SK-N-MC (cell line): ENCODE results near the gene CCT5.
A peak's percentile ranks its signal among the peaks of the same experiment; 100 is the strongest.

Source experiments
- DNase-seq: peaks from one replicate; pipeline ENCODE4 v3.0.0-alpha.2; 2011; ENCODE audit warnings: low read depth, low spot score
- H3K27ac ChIP-seq: fragments of 200-600 bp; sonication (generic); 2 replicates; pipeline ENCODE4 v1.5.1; 2016; ENCODE audit warnings: mixed run types
- H3K36me3 ChIP-seq: fragments of 200-600 bp; sonication (generic); 2 replicates; pipeline ENCODE4 v1.6.1; 2017; ENCODE audit warnings: antibody characterized with exemption, low read length, mixed read lengths; ENCODE audit not compliant: insufficient read depth
- H3K4me3 ChIP-seq: fragments of 200-600 bp; sonication (generic); 2 replicates; pipeline ENCODE4 v1.5.1; 2016
- H3K9ac ChIP-seq: fragments of 200-600 bp; sonication (generic); 2 replicates; pipeline ENCODE4 v1.8.0; 2017; ENCODE audit warnings: mixed run types, mixed read lengths; ENCODE audit not compliant: insufficient read length
- H3K9me3 ChIP-seq: fragments of 200-600 bp; sonication (generic); 2 replicates; pipeline ENCODE4 v1.6.1; 2017; ENCODE audit warnings: low read depth, mild to moderate bottlenecking, antibody characterized with exemption, low read length, moderate library complexity, mixed read lengths
- EZH2 ChIP-seq: fragments of 200-600 bp; sonication (generic); IDR thresholded peaks from one replicate; pipeline ENCODE4 v1.6.1; 2017; ENCODE audit warnings: antibody characterized with exemption
- FOXP2 ChIP-seq: optimal IDR thresholded peaks from 2 replicates; pipeline ENCODE3; 2011; ENCODE audit warnings: mild to moderate bottlenecking, moderate library complexity; ENCODE audit not compliant: insufficient read depth; ENCODE audit errors: extremely low read length, control extremely low read depth
- POLR2AphosphoS5 ChIP-seq: IDR thresholded peaks from 2 replicates; pipeline ENCODE4 v1.6.1; 2012; ENCODE audit warnings: mild to moderate bottlenecking, low read depth, low read length, borderline replicate concordance

The CCT5 gene

DNA sequence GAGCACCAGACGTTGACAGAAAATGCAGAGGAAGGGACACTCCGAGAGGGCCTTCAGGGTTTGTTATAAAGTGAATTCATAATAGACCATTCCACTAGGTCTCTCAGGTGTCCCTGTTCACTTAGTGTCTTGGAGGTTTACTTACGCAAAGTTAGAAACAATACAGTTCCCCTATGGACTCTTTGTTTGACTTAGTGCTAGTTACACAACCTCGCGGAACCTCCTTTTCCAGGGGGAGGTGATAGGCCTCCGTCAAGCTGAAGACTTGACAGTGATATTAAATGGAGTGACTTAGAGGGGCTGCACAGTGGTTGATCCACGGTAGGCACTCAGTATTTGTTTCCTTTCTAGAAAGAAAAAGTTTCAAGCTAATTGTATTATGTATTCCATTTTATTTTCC is 1.3 kb downstream of the CCT5 start:
- no peaks in the 10 kb centered on the region for H3K9me3 ChIP-seq
- H3K27ac ChIP-seq, result peak overlapping the region; percentile 100
- no peak for TF ChIP-seq FOXP2
- TF ChIP-seq POLR2AphosphoS5, result no peak
- no peak for TF ChIP-seq EZH2
- H3K4me3 ChIP-seq, result peak overlapping the region; percentile 95
- peaks cover 60% of the 10 kb centered on the region for H3K36me3 ChIP-seq
- DNase-seq, result no peak
- H3K9ac ChIP-seq, result peak overlapping the region; percentile 97

DNA sequence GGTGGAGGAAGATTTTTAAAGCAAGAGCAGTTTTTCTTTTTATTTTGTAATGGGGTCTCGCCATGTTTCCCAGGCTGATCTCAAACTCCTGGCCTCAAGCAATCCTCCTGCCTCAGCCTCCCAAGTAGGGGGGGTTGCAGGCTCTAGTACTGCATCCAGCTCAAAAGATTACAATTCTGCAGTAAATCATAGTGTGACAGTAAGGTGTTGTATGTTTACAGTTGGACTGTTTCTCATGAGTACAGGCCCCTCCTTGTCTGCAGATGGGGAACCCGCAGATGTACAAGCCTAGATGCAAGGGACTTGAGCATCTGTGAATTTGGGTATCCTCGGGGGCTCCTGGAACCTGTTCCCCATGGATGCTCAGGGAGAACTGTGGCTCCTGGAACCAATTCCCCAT is 3.3 kb downstream of the CCT5 start:
- no peak for TF ChIP-seq EZH2
- TF ChIP-seq POLR2AphosphoS5, result no peak
- TF ChIP-seq FOXP2, result no peak
- peaks cover 75% of the 10 kb centered on the region for H3K36me3 ChIP-seq
- H3K9ac ChIP-seq, result no peak overlapping the region
- H3K9me3 ChIP-seq, result no peaks in the 10 kb centered on the region
- DNase-seq, result no peak
- no peak overlapping the region for H3K27ac ChIP-seq
- H3K4me3 ChIP-seq, result no peak overlapping the region

DNA sequence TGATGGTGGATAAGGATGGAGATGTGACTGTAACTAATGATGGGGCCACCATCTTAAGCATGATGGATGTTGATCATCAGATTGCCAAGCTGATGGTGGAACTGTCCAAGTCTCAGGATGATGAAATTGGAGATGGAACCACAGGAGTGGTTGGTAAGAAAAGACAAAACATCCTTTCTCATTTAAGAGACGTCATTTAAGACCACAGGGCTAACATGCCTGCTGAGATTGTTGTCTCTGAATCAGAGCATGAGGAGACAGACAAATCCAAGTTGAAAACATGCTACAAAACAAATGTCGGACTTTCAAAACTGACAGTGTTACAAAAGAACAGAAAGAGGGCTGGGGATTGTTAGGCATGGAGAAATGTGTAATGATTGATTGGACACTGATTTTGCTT is 4.6 kb downstream of the CCT5 start:
- Histone ChIP-seq H3K36me3 (peaks cover 88% of the 10 kb centered on the region), H3K27ac (no peak overlapping the region), H3K4me3 (no peak overlapping the region), H3K9me3 (no peaks in the 10 kb centered on the region), H3K9ac (no peak overlapping the region)
- no peak for DNase-seq
- TF ChIP-seq FOXP2 (no peak), EZH2 (no peak), POLR2AphosphoS5 (no peak)

DNA sequence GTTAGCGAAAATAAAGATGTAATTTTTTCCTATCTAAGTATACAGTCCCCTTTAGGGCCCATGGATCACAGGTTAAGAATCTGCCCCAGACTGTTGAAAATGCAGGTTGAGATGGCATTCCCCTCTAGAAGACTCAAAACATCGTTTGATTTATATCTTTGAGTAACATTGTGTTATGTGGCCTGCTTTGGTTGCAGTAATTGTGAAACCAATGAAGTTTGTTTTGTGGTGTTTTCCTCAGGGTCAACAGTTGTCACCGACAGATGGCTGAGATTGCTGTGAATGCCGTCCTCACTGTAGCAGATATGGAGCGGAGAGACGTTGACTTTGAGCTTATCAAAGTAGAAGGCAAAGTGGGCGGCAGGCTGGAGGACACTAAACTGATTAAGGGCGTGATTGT is 7.8 kb downstream of the CCT5 start:
- Histone ChIP-seq H3K4me3 (no peak overlapping the region), H3K9me3 (no peaks in the 10 kb centered on the region), H3K27ac (no peak overlapping the region), H3K36me3 (peaks cover 100% of the 10 kb centered on the region), H3K9ac (no peak overlapping the region)
- TF ChIP-seq FOXP2, result no peak
- TF ChIP-seq POLR2AphosphoS5, result no peak
- TF ChIP-seq EZH2, result no peak
- no peak for DNase-seq

DNA sequence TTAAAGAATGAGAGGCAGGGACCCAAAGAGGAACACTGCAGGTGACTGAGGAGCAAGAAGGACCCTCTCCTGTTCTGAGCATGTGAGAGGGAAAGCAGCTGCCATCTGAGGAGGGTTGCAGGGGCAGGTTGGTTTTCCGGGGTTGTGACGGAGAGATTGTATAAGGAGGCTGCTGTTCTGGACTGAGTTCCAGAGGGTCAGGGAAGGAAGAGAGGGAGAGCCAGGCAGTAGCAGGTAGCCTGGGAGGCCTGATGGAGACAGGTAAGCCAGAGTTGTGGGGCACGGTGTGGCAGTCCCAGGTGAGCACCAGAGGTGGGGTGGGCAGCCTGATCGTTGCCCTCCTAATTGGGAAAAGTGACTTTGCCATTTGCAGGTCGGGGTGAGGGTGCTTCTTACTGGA is 9.8 kb downstream of the CCT5 start:
- no peak overlapping the region for H3K9ac ChIP-seq
- peaks cover 100% of the 10 kb centered on the region for H3K36me3 ChIP-seq
- DNase-seq, result no peak
- H3K9me3 ChIP-seq, result no peaks in the 10 kb centered on the region
- no peak overlapping the region for H3K27ac ChIP-seq
- TF ChIP-seq FOXP2 (no peak), EZH2 (no peak), POLR2AphosphoS5 (no peak)
- H3K4me3 ChIP-seq, result no peak overlapping the region

DNA sequence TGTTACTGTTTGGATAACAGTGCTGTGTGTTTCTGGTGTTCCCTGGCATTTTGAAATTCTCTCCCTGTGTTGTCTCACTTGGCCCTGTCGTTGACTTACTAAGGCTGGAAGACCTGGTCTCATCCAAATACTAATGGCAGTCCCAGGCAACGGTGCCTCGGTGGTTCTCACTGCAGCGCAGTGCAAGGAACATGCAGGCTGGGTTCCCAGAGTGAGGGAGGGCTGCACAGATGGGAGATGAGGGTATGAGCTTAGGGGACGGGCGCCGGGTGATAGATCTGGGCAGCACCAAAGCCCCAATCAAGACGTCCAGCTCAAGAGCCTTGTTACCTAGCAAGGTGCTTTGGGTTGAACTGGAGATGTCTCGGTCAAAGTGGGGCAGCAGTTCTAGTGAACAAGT is 11.0 kb downstream of the CCT5 start:
- H3K9ac ChIP-seq, result no peak overlapping the region
- DNase-seq, result no peak
- H3K36me3 ChIP-seq, result peaks cover 100% of the 10 kb centered on the region
- no peak for TF ChIP-seq POLR2AphosphoS5
- no peak for TF ChIP-seq FOXP2
- no peak for TF ChIP-seq EZH2
- no peaks in the 10 kb centered on the region for H3K9me3 ChIP-seq
- H3K27ac ChIP-seq, result no peak overlapping the region
- H3K4me3 ChIP-seq, result no peak overlapping the region

DNA sequence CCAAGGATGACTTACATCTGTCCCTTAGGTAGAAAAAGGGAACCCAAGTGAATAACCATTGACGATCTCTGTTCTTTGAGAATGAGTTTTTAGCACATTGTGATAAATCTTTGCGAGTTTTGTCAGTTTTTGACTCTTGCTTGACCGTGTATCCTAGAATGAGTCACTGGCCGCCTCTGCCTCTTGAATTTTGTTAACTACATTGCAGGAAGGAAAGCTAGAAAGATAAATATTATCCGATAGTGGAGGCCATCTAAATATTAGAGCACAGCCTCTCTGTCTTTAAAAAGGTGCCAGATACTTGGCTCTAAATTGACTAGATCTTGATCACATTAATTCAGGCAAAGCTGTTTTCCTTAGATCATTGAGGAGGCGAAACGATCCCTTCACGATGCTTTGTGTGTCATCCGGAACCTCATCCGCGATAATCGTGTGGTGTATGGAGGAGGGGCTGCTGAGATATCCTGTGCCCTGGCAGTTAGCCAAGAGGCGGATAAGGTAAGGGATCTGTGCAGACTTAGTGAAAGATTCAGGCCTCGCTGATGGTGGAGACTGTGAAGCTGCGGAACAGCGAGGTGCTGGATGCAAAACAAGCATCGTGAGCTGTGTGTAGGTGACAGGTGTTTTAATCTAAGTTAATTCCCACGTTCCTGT is 12.2 kb downstream of the CCT5 start:
- Histone ChIP-seq H3K9me3 (no peaks in the 10 kb centered on the region), H3K9ac (no peak overlapping the region), H3K36me3 (peaks cover 92% of the 10 kb centered on the region), H3K4me3 (no peak overlapping the region), H3K27ac (no peak overlapping the region; the same call in 1 of the 2 replicates)
- no peak for DNase-seq
- no peak for TF ChIP-seq FOXP2
- TF ChIP-seq EZH2, result no peak
- no peak for TF ChIP-seq POLR2AphosphoS5

DNA sequence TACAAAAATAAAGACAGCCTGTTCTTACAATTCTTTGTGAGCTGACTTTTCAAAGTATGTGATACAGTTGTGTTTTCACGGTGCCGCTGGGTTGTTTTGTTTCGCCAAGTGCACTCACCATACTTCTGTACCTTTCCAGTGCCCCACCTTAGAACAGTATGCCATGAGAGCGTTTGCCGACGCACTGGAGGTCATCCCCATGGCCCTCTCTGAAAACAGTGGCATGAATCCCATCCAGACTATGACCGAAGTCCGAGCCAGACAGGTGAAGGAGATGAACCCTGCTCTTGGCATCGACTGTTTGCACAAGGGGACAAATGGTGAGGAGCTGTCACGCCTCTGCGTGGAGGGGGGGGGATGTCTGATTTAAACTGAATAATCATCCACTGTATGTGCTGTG is 12.9 kb downstream of the CCT5 start:
- H3K9ac ChIP-seq, result no peak overlapping the region
- TF ChIP-seq POLR2AphosphoS5 (no peak), FOXP2 (no peak), EZH2 (no peak)

DNA sequence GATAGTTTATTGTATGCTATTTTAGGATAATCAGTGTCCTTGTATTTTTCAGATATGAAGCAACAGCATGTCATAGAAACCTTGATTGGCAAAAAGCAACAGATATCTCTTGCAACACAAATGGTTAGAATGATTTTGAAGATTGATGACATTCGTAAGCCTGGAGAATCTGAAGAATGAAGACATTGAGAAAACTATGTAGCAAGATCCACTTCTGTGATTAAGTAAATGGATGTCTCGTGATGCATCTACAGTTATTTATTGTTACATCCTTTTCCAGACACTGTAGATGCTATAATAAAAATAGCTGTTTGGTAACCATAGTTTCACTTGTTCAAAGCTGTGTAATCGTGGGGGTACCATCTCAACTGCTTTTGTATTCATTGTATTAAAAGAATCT is 14.5 kb downstream of the CCT5 start:
- no peak for DNase-seq
- Histone ChIP-seq H3K9me3 (no peaks in the 10 kb centered on the region), H3K27ac (no peak overlapping the region), H3K9ac (no peak overlapping the region), H3K36me3 (peaks cover 69% of the 10 kb centered on the region), H3K4me3 (no peak overlapping the region)
- TF ChIP-seq EZH2 (no peak), POLR2AphosphoS5 (no peak), FOXP2 (no peak)

More for the DNA sequence above, 12.9 kb downstream of the CCT5 start:
- no peak overlapping the region for H3K4me3 ChIP-seq
- H3K36me3 ChIP-seq, result peaks cover 85% of the 10 kb centered on the region
- H3K27ac ChIP-seq, result no peak overlapping the region
- no peak for DNase-seq
- no peaks in the 10 kb centered on the region for H3K9me3 ChIP-seq
